Measurements from ENCODE around the gene FLYWCH1. TPM values are rescaled to one million over a fixed set of nuclear protein-coding genes. Genes with fewer than 3 reads are reported as not detected.

Gene FLYWCH1
- total and polyA plus RNA-seq, 2 of the 8 experiments (the other 6 are each of a cell fraction or from before 2014, with no cell fraction given) = 12.4 to 23.5 TPM

DNA sequence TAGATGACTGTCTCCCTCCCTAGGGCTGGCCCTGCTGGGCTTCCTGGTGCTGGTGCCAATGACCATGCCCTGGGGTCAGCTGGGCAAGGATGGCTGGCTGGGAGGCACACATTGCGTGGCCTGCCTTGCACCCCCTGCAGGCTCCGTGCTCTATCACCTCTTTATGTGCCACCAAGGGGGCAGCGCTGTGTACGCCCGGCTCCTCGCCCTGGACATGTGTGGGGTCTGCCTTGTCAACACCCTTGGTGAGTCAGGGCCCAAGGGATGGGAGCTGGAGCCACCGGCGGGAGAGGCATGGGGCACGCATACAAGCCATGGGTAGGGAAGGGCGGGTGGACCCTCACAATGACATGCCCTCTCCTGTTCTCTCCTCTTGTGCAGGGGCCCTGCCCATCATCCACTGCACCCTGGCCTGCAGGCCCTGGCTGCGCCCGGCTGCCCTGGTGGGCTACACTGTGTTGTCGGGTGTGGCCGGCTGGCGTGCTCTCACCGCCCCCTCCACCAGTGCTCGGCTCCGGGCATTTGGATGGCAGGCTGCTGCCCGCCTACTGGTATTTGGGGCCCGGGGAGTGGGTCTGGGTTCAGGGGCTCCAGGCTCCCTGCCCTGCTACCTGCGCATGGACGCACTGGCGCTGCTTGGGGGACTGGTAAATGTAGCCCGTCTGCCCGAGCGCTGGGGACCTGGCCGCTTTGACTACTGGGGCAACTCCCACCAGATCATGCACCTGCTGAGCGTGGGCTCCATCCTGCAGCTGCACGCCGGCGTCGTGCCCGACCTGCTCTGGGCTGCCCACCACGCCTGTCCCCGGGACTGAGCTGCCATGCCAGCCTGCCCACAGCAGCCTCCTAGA lies 59.6 kb downstream of the FLYWCH1 start:
- Histone ChIP-seq H2AK5ac (ENCODE audit: low read depth, low read length) (no peak overlapping the region), H4K8ac (ENCODE audit: extremely low read depth, insufficient read depth, low read length) (no peak overlapping the region), H3K4ac (replicated peaks; ENCODE audit: insufficient read length, low read depth, low read length) (no peak overlapping the region), H3K9ac (replicated peaks in 1 of 4; ENCODE audit: extremely low read depth in 1 of 4, low read depth in 3 of 4, low read length in 3 of 4) (no peak overlapping the region), H3K23me2 (ENCODE audit: low read depth, low read length) (peaks cover 9% of the 10 kb centered on the region), H3K14ac (ENCODE audit: insufficient read length) (no peak overlapping the region), H3K9me3 (ENCODE audit: insufficient read depth in 2 of 2, low read depth in 1 of 2, low read length in 1 of 2) (no peaks in the 10 kb centered on the region), H3K23ac (ENCODE audit: insufficient read length) (no peak overlapping the region), H2BK15ac (ENCODE audit: low read length) (no peak overlapping the region), H3K36me3 (ENCODE audit: control insufficient read depth in 2 of 4, insufficient read depth in 4 of 4, low read length in 3 of 4) (peaks cover 17 to 41% (median 27%) of the 10 kb centered on the region in 4 experiments), H3K27me3 (replicated peaks in 1 of 4; ENCODE audit: control insufficient read depth in 3 of 4, extremely low read depth in 1 of 4, insufficient read depth in 3 of 4, low read length in 3 of 4) (peaks cover 15 to 24% (median 20%) of the 10 kb centered on the region in 4 experiments; a peak in 6 of 7 replicates), H3K79me2 (ENCODE audit: control insufficient read depth in 1 of 2, insufficient read depth in 2 of 2, low read length in 2 of 2) (peaks cover 0 to 2% of the 10 kb centered on the region in 2 experiments; a peak in 1 of 4 replicates), H3K56ac (replicated peaks; ENCODE audit: insufficient read length, low read depth, low read length) (no peak overlapping the region), H2AFZ (ENCODE audit: low read length) (no peak overlapping the region), H3K4me2 (ENCODE audit: insufficient read depth in 1 of 2, low read depth in 2 of 2, low read length in 2 of 2) (peak overlapping the region in 1 of 2 experiments; percentile 81; a peak in 2 of 4 replicates), H4K20me1 (replicated peaks in 1 of 2; ENCODE audit: control insufficient read depth in 1 of 2, insufficient read depth in 2 of 2, low read length in 2 of 2) (peaks cover 23 to 28% of the 10 kb centered on the region in 2 experiments), H2BK12ac (ENCODE audit: low read depth, low read length) (0 out of 2 replicates have a peak overlapping the region, but pooled peaks have one; percentile 17), H3K4me1 (replicated peaks in 1 of 4; ENCODE audit: control insufficient read depth in 3 of 4, insufficient read depth in 4 of 4, low read length in 3 of 4) (peaks cover 0 to 27% (median 13%) of the 10 kb centered on the region in 4 experiments; a peak in 6 of 7 replicates), H3K27ac (ENCODE audit: low read depth, low read length) (no peak overlapping the region), H3K79me1 (ENCODE audit: low read depth, low read length) (peaks cover 13% of the 10 kb centered on the region), H2BK20ac (ENCODE audit: low read length) (no peak overlapping the region), H4K91ac (replicated peaks; ENCODE audit: insufficient read length, low read length) (no peak overlapping the region), H2BK5ac (ENCODE audit: low read depth, low read length) (0 out of 2 replicates have a peak overlapping the region, but pooled peaks have one; percentile 44), H4K5ac (ENCODE audit: insufficient read length, low read depth, low read length) (no peak overlapping the region), H3K4me3 (ENCODE audit: extremely low read depth in 1 of 4, insufficient read depth in 2 of 4, low read depth in 3 of 4, low read length in 4 of 4) (no peak overlapping the region; a peak in 1 of 8 replicates), H3K18ac (ENCODE audit: extremely low read depth, low read length) (no peak overlapping the region; the same call in 1 of the 2 replicates), H2BK120ac (replicated peaks; ENCODE audit: low read depth, low read length) (no peak overlapping the region)
- WGBS, 2 experiments (ENCODE audit: extremely low coverage in 1 of 2, insufficient coverage in 1 of 2, insufficient read length in 1 of 2, insufficient replicate concordance in 2 of 2, low coverage in 1 of 2, low lambda C conversion rate in 2 of 2, missing lambda C conversion rate in 1 of 2) = 91% methylated on average over 30 of the region's 35 CpGs; no CpG with 5 or more reads in 1 of the 2 experiments
- ChIA-PET CTCF (ENCODE audit: partially characterized antibody) (interaction anchor here (1.1 to 2.8 kb wide), 10 partner anchors 10 to 116 kb away, joined by 3 to 19 read pairs (median 7); partner anchors contain the start of genes CLDN6, PKMYT1 and TNFRSF12A), POLR2A (ENCODE audit: partially characterized antibody) (interaction anchor here (1.1 to 25.4 kb wide), 9 partner anchors 7 to 67 kb away, joined by 4 to 455 read pairs (median 6); partner anchors contain the start of genes CLDN6, HCFC1R1, KREMEN2 and PKMYT1)
- no peak for FAIRE-seq
- TF ChIP-seq, protein P1, sequence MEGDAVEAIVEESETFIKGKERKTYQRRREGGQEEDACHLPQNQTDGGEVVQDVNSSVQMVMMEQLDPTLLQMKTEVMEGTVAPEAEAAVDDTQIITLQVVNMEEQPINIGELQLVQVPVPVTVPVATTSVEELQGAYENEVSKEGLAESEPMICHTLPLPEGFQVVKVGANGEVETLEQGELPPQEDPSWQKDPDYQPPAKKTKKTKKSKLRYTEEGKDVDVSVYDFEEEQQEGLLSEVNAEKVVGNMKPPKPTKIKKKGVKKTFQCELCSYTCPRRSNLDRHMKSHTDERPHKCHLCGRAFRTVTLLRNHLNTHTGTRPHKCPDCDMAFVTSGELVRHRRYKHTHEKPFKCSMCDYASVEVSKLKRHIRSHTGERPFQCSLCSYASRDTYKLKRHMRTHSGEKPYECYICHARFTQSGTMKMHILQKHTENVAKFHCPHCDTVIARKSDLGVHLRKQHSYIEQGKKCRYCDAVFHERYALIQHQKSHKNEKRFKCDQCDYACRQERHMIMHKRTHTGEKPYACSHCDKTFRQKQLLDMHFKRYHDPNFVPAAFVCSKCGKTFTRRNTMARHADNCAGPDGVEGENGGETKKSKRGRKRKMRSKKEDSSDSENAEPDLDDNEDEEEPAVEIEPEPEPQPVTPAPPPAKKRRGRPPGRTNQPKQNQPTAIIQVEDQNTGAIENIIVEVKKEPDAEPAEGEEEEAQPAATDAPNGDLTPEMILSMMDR (IDR thresholded peaks at IDR 0.05; ENCODE audit: control extremely low read depth in 1 of 3, insufficient read depth in 1 of 3, low read depth in 1 of 3, low read length in 3 of 3) = peak in 1 of 3 experiments; percentile 4; a peak in 1 of 4 replicates
- peak in 1 of 2 experiments; percentile 35; a peak in 1 of 3 replicates for TF ChIP-seq POLR2A (IDR thresholded peaks at IDR 0.05; ENCODE audit: control extremely low read depth in 1 of 2, low read depth in 2 of 2, low read length in 2 of 2)
- TF ChIP-seq SP4 (IDR thresholded peaks at IDR 0.05; ENCODE audit: low read length) = no peak
- TF ChIP-seq POLR2AphosphoS5 (IDR thresholded peaks at IDR 0.05; ENCODE audit: low read depth, low read length) = peak; percentile 61; the same call in 1 of the 2 replicates
- DNase-seq (ENCODE audit: low read depth in 1 of 2, low spot score in 2 of 2) = no peak

Data from H1 (cell line).